ENCODE data around the gene TPP2.

Gene TPP2
- 338 to 371 reads per million in 2 donors for total RNA-seq

DNA sequence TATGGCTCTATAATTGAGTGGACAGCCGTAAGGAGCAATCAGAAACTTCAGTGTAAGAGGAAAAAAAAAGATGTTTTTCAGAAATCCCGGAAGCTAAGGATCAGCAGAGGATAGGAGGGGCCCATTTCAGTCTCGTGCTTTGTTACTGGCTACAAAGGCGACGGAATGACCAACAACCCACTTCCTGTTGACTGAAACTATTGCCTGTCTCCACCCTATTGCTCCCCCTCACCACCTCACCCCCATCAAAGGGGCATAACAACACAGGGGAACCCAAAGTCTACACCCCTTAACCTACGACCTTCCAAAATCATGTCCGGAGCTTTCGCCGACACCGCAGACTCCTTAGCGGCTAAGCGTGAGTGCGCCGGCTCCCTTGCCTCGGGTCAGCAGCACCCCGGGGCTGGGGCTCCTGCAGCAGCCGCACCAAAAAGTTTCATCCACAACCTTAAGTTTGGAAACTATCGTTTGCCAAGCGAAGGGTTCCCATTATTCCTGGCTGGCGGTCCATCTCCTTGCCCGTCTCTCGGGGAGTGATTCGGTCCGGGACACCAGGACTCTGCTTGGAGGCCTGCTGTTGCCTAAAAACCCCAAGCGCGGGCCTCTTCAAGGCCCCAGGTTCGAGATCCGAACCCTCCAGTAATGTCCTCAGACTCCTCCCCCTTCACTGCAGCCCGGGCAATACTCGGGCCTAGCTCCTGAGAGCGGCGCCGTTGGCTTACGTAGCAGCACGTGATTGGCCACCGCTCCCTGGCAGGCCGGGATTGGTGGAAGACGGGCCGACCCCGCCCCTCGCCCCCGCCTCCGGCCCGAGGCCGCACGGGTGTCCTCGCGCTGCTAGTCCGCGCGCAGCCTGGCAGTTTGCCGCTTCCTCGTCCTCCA, at the start of gene TPP2:
TPP2 (plus strand) TSS at position 840 of the 882 bp plus-strand sequence. CDS start 53 bp downstream, outside the sequence.
- DNase-seq, result peak; percentile 95 to 99 (median 98)

GRCh38 chr13:102548811-102549210, 48.0 kb upstream of the TPP2 start:
- no peak for DNase-seq

DNA sequence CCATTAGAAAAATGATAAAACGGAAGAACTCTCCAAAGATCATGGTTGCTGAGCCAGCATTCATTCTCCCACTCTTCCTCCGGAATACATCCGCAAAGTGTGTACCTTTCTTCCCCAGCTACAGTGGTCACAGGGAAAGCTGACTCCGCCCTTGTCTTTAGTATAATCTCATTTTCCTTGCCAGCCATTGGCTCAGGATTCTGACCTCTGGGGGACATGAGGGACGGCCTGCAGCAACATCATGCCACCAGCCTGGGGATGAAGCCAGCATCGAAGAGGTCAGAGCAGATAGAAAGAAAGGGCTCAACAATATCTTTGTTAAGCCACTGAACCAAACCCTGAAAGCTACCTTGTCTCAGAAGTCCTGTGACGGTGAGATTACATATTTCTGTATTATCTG, 46.3 kb upstream of the TPP2 start:
- DNase-seq, result no peak

GRCh38 chr13:102555914-102556553, 40.8 kb upstream of the TPP2 start:
- peak in 2 of 5 experiments; percentile 2 to 60 for DNase-seq

DNA sequence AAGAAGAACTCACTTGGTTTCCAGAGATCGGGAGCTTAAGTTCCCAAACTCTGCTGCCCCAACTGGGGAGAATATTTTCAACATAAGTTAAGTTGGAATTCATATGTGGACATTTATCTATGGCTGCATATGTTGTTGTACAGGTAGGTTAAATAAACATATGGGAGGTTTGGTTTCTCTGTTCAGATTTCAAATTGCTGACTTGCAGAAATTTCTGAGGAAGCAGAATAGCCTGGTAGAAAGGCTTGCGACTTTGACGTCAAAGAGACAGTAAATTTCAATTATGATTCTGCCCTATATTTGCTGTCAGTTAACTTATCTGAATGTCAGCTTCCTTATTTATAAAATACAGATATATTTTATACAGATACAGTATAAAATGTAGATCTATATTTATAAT, 40.0 kb upstream of the TPP2 start:
- no peak for DNase-seq

GRCh38 chr13:102558029-102558428, 38.8 kb upstream of the TPP2 start:
- DNase-seq, result no peak

- DNase-seq, result no peak
Measured at GRCh38 chr13:102561933-102562332, 34.9 kb upstream of the TPP2 start.

- no peak for DNase-seq
Measured at GRCh38 chr13:102563267-102563666, 33.5 kb upstream of the TPP2 start.

- DNase-seq, result no peak
Measured at GRCh38 chr13:102564564-102564963, 32.2 kb upstream of the TPP2 start.

DNA sequence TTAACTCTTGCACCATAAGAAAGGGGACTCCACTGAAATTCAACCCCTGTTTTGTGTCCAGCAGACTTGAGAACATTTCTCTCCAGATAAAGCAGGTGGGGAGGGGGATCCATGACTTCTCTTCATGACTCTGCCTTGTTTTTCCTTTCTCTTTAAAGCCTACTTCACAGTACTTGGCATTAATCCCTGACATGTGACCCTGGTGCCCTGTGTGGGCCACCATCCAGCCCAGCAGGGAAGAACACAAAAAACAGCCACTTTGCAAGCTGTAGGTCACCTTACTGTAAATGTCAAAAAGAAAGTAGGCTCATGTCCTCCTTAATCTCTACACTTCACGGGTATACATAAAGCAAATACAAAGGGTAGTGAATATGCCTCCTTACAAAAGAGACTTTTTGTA, 30.3 kb upstream of the TPP2 start:
- DNase-seq, result no peak

DNA sequence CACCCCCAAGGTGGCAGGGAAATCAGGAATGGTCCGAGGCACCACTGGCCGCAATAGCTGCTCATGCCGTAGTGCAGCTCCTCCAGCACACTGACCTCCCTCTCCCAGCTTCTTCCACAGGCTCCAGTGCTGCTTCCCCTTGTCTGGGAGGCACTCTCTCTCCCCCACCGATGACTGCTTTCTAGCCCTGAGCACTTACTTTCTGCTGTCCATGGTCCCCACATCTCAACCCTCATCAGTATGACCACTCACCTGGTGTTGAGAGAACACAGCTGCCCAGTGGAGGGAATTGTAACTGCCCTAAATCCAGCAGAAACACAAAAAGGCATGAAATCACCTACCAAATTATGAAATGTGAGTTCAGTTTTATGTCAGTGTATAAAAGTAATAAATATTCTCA, 28.9 kb upstream of the TPP2 start:
- no peak for DNase-seq

GRCh38 chr13:102569488-102569887, 27.3 kb upstream of the TPP2 start:
- DNase-seq, result no peak

DNA sequence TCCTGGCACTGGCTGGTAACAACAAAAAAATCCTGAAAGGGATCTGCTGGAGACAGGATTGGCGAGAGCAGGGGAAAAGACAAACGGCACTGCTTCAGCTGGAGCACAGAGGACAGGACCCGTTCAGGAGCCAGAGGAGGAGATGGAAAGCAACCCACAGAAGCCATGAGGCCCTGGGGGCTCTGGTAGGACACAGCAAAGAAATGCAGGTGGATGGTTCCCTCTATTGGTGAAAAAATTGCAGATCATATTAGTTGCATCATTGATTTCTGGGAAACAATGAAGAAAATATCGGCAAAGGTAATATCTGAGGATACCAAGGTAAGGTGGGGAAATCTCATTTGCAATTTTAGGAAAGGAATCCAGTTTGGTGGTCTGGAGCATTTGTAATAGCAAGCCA, 25.7 kb upstream of the TPP2 start:
- no peak for DNase-seq

- DNase-seq, result no peak
Measured at GRCh38 chr13:102572323-102572722, 24.5 kb upstream of the TPP2 start.

DNA sequence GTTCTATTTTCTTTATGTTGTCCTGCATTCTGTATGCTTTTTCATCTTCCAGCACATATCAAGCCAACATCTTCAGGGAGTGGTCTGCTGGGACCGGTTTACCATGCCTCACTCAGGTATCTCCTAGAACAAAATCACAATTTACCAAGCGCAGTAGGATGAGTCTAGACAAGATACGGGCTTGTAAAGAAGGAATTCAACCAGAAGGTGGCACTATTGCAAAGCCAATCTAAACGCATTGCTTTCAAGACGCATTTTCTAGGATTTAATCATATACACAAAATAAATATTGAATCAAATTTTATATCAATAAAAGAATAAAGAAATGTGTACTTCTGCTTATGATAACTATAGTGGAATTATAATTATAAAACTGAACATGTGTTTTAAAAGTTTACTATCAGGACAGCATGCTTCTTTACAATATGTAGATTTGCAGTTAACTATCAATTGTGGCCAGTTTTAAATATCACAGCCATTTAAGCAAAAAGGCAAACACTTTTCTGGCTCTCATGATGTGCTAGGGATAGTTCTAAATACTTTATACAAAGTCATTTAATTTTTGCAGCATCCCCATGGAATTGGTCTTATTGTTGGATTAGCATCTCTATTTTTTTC, 16.1 kb upstream of the TPP2 start:
- peak in 2 of 5 experiments; percentile 32 to 68 for DNase-seq

DNA sequence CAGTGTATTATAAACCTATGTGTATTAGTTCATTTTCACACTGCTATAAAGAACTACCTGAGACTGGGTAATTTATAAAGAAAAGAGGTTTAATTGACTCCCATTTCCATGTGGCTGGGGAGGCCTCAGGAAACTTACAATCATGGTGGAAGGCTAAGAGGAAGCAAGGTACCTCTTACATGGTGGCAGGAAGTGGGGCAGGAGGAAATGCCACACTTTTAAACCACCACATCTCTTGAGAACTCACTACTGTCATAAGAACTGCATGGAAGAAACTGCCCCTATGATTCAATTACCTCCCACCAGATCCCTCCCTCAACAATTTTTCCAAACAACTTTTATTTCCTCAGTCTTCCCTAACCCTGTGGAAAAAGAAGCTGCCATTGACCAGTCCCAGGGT, 14.5 kb upstream of the TPP2 start:
- DNase-seq, result peak in 1 of 5 experiments; percentile 66

DNA sequence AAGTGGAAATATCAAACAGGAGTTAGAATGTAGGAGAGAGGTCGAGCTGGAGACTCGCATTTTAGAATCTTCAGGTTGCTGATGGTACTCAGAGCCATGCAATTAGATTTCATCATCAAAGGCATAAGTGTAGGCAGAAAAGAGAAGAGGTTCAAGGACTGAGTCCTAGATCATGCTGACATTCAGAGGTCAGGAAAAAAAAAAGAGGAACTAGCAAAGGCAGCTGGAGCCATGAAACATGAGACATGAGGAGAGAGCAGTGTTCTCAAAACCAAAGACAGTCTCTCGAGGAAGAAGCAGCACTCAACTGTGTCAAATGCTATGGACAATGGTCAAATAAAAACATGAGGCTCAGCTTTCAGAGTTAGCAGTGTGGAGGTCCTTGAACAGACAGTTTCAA, 12.4 kb upstream of the TPP2 start:
- no peak for DNase-seq

GRCh38 chr13:102586615-102587014, 10.2 kb upstream of the TPP2 start:
- DNase-seq, result no peak

GRCh38 chr13:102587916-102588315, 8.9 kb upstream of the TPP2 start:
- no peak for DNase-seq

GRCh38 chr13:102589301-102589822, 7.4 kb upstream of the TPP2 start:
- DNase-seq, result no peak

- DNase-seq, result peak; percentile 36 to 88 (median 59)
Measured at GRCh38 chr13:102591988-102592781, 4.6 kb upstream of the TPP2 start.

DNA sequence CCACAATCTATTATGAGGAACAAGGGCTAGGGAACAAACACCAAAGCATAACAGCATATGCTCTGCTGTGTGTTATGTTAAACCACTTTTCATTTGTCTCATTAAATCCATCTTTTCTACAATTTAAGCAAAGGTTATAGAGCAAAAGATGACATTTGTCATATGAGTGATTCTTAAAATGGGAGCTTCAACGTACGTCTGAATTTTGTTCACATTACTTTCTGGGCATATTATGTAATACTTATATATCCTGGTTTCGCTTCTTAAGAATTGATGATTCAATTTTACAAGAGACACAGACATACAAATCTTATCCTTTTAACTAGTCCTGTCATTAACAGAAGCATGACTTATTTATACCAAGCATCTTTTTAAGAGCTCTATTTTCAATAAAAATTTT, 3.3 kb upstream of the TPP2 start:
- DNase-seq, result no peak
